Measurements from ENCODE around the gene CBS. TPM values are rescaled to one million over a fixed set of nuclear protein-coding genes. Genes with fewer than 3 reads are reported as not detected.
"Not testable (repeated sequence)": the region's sequence is repeated elsewhere in the genome, so short reads cannot be mapped to it uniquely, and the experiment has no call there.

CBS gene
- 1 to 10 TPM; 8.3 to 9.3 TPM for total RNA-seq

DNA sequence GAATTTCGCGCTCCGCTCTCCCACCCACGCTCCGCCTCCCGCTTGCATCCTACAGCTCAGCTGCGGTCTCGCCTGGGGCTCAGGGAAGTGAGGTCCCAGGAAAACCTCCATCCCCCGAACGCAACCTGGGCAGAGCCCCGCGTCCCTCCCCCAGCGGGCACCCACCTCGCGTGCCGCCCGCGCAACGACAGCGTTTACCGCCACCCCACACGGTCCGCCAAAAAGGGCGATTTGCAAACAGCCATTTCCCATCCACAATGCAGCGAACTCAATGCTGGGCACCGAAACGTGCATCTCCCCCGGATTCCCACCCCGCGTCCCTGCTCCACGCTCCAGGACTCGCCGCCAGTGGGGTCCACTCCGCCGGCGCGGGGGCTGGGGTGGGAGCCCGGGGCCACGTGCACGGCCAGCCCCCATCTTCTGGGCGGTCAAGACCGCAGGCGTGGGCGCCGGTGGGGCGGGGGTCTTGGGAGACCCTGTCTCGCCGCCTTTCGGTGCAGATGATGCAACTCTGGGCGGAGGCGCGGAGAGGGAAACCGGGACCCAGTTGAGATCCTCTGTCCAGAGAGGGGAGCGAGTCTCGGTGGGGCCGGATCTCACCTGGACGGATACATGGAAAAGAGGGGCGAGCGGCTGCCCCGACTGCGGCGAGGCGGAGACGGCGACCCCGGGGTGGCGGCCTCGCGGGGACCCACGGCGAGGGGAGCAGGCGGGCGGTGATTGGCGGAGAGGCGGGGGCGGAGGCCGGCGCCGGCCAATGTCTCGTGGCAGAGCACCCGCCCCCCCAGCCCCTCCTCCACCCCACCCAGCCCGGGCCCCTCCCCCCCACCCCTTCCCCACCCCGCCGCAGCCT lies at the start of gene CBS:
CBS (minus strand) TSS at position 666 of the 853 bp plus-strand sequence. CDS start 3,642 bp downstream, outside the sequence.
- not testable (repeated sequence) for DNase-seq (ENCODE audit: low spot score); H3K27me3 ChIP-seq; H3K36me3 ChIP-seq; H3K4me1 ChIP-seq; H3K9me3 ChIP-seq; H3K27ac ChIP-seq; H3K4me3 ChIP-seq

GRCh38 chr21:43115956-43116355 lies 40.3 kb upstream of the CBS start:
- DNase-seq (ENCODE audit: low spot score): not testable (repeated sequence)

GRCh38 chr21:43114483-43114882 lies 38.8 kb upstream of the CBS start:
- not testable (repeated sequence) for H3K27ac ChIP-seq; H3K4me3 ChIP-seq; H3K36me3 ChIP-seq; DNase-seq (ENCODE audit: low spot score); H3K4me1 ChIP-seq; H3K9me3 ChIP-seq; H3K27me3 ChIP-seq

More at GRCh38 chr21:43115956-43116355, 40.3 kb upstream of the CBS start:
- not testable (repeated sequence) for H3K9me3 ChIP-seq, H3K36me3 ChIP-seq, H3K4me3 ChIP-seq, H3K27ac ChIP-seq, H3K27me3 ChIP-seq, H3K4me1 ChIP-seq

- not testable (repeated sequence) for H3K4me1 ChIP-seq; H3K9me3 ChIP-seq; H3K27me3 ChIP-seq; H3K36me3 ChIP-seq; H3K27ac ChIP-seq; H3K4me3 ChIP-seq; DNase-seq (ENCODE audit: low spot score)
Observed at GRCh38 chr21:43109006-43109405, 33.4 kb upstream of the CBS start.

DNA sequence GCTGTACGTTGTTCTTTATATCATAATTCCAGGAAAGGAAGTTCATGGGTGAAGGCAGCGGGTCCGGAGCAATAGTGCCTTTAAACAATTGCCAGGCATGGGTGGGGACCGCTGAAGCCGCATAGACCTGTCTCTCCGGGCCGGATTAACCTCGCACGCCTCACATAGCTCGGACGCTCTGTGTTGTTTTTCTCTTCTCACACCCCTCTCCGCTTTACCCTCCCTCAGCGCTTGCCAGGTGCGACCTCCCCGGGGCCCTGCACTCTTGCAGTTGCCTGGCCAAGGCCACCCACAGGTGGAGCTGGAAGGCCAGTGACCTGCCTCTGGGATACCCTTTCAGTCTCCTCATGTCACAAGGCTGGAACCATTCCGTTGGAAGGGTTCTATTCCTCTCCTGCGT lies 32.5 kb upstream of the CBS start:
- H3K36me3 ChIP-seq; H3K9me3 ChIP-seq; H3K27me3 ChIP-seq; H3K27ac ChIP-seq; DNase-seq (ENCODE audit: low spot score); H3K4me1 ChIP-seq; H3K4me3 ChIP-seq: not testable (repeated sequence)

DNA sequence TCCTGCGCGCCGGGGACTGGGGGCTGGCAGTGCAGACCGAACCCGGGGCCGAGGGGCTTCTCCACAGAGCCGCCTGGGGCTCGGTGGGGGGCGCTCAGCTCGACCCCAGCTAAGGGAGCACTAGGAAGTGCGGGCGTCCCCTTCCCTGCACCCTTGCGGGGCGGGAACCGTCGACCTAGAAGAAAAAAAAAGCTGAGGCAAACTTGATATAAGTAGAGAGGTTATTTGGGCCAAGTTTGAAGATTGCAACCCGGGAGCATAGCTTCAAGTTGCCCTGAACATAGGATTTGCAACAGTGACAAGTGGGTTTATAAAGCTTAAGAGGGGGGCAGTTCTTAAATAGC lies 32.1 kb upstream of the CBS start:
- H3K27ac ChIP-seq; H3K4me3 ChIP-seq; DNase-seq (ENCODE audit: low spot score); H3K4me1 ChIP-seq; H3K9me3 ChIP-seq; H3K36me3 ChIP-seq; H3K27me3 ChIP-seq: not testable (repeated sequence)

- not testable (repeated sequence) for H3K4me1 ChIP-seq, H3K9me3 ChIP-seq, H3K36me3 ChIP-seq, H3K27me3 ChIP-seq
- H3K4me3 ChIP-seq: peak within 1 kb of the TSS; percentile 57 to 64
- peak; percentile 59 for DNase-seq (ENCODE audit: low spot score)
- H3K27ac ChIP-seq: peak within 1 kb of the TSS in 1 of 2 donors; percentile 71
Observed at GRCh38 chr21:43106965-43107793, 31.5 kb upstream of the CBS start, which contains the start of gene U2AF1. Gene U2AF1 (minus strand): TSS chr21:43107570. CDS start chr21:43107494, 76 bp downstream.

DNA sequence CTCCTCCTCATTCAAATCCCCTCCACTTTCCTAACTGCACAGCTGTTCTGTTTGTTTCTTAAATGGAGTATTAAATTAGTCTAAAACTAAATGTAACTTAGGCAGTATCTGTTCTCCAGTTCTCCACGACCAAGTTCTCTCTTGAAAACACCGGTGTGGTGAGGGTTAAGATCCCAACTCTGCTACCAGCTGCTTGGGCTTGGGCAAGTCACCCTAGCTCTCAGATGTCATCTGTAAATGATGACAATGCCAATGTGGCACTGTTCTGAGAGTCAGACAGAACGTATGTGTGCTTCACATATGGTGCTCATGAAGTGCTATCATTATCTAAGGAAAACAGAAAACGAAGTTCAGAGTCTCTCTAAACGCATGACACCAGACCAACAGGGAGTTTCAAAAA lies 29.0 kb upstream of the CBS start:
- not testable (repeated sequence) for H3K27ac ChIP-seq; H3K4me1 ChIP-seq; H3K27me3 ChIP-seq; DNase-seq (ENCODE audit: low spot score); H3K36me3 ChIP-seq; H3K4me3 ChIP-seq; H3K9me3 ChIP-seq

DNA sequence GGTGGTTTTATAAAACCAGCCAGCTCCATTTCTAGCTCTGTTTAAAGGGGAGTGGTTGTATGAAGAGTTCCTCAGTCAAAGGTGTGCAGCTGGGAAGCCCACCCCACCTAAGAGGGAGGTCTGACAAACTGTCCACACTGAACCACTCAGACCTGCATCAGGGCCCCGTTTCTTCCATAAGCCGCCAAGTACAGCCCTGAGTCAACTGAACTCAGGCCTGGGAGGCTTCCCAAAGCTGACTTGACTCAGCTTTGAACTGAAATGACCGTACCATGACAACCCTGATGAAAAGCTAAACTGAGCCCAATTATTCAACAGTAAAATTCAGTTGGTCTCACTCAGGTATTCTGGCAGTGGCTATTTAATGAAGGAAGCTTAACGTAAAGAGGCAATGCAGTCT lies 26.6 kb upstream of the CBS start:
- not testable (repeated sequence) for H3K36me3 ChIP-seq; H3K4me1 ChIP-seq; H3K9me3 ChIP-seq; DNase-seq (ENCODE audit: low spot score); H3K27me3 ChIP-seq; H3K4me3 ChIP-seq; H3K27ac ChIP-seq

DNA sequence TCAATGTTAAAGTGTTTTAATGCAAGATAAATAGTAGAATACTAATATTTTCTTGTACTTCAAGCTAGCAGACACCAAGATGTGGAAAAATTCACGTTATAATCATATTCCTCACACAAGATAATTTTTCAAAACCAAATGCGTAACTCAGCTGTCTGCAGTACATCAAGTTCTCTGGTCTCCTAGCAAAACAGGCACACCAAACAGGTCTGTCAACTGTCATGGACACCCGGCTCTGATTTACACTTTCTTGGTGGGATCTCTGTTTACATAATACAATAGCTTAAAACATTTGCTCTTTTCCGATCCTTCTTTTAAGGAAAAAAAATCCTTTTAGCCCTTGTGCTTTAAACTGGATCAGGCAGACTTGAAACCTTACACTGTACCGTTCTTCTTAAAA lies 26.0 kb upstream of the CBS start:
- not testable (repeated sequence) for H3K4me1 ChIP-seq; H3K36me3 ChIP-seq; H3K27me3 ChIP-seq; H3K4me3 ChIP-seq; DNase-seq (ENCODE audit: low spot score); H3K9me3 ChIP-seq; H3K27ac ChIP-seq

- not testable (repeated sequence) for H3K4me3 ChIP-seq; H3K27ac ChIP-seq; H3K36me3 ChIP-seq; DNase-seq (ENCODE audit: low spot score); H3K9me3 ChIP-seq; H3K4me1 ChIP-seq; H3K27me3 ChIP-seq
Observed at GRCh38 chr21:43101000-43101399, 25.4 kb upstream of the CBS start.

DNA sequence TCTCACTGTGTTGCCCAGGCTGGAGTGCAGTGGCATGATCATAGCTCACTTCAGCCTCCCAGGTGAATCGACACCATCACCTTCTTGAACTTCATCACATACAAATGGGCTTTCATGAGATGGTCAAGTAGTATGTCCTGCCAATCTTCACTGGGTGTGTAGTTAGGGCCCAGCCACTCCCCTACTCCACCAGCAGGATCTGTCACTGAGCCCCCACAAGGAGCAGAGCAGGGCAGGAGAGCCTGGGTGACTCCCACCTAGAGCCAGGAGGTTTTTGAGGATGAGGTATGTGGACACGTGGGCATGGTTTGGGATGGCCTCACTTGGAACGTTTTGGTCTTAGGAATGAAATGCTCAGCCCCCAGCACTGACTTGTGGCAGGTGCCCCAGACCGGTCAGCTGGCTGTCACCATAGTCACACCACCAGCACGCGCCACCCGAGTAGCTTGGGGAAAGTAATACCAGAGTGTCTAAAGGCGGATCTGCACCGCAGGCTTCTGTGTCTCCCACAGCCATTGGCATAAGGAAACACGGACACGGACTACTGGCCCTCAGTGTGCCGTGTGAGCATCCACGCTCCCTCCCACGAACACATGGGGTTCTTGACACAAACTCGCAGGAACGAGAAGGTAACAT lies 16.5 kb upstream of the CBS start:
- not testable (repeated sequence) for H3K36me3 ChIP-seq; H3K9me3 ChIP-seq; H3K4me1 ChIP-seq; H3K4me3 ChIP-seq; DNase-seq (ENCODE audit: low spot score); H3K27me3 ChIP-seq; H3K27ac ChIP-seq

GRCh38 chr21:43090947-43091346 lies 15.3 kb upstream of the CBS start:
- DNase-seq (ENCODE audit: low spot score); H3K4me3 ChIP-seq; H3K4me1 ChIP-seq; H3K36me3 ChIP-seq; H3K9me3 ChIP-seq; H3K27ac ChIP-seq; H3K27me3 ChIP-seq: not testable (repeated sequence)

- H3K27ac ChIP-seq; DNase-seq (ENCODE audit: low spot score); H3K36me3 ChIP-seq; H3K4me1 ChIP-seq; H3K4me3 ChIP-seq; H3K9me3 ChIP-seq; H3K27me3 ChIP-seq: not testable (repeated sequence)
Observed at GRCh38 chr21:43089463-43089862, 13.8 kb upstream of the CBS start.

All from right atrium auricular region (tissue), 2 donors.